C1 segment of cervical spinal cord (tissue), 14 donors: ENCODE measurements around the gene LRP8.
"Not testable (repeated sequence)": the region's sequence is repeated elsewhere in the genome, so short reads cannot be mapped to it uniquely, and the experiment has no call there.

Experiments used
- DNase-seq, 14 donors: peaks; one replicate each; lab custom pipeline; 2025; lab: John Stamatoyannopoulos, UW

Gene LRP8

GRCh38 chr1:53218201-53218600 is 109.7 kb downstream of the LRP8 start:
- no peak for DNase-seq

DNA sequence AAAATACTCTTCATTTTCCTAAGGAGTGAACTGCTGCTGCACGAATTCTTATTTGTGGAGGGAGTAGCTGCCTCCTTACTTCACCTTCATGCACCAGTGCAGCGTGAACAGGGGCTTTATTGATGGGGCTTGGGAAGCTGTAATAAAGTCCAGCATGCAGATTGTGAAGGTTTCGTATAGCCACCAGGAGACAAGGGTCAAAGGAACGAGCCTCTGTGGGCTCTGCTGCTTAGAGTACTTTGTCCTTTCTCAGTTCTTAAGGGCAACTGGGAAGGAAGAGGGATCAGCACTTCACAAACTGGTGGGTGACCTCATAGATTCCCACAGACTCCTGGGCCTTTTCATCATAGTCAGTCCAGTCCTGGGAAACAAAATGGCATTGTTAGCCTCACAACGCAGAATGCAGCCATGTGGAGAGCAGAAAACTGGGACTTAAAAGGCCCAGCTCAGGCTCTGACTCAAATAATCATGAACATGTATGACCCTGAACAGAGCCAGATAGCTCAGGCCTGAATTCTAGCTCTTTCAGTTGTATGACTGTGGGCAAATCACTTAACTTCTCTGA is 113.4 kb downstream of the LRP8 start:
- peak in 1 of 14 donors; percentile 14 for DNase-seq

GRCh38 chr1:53210954-53211353 is 116.9 kb downstream of the LRP8 start:
- no peak for DNase-seq

DNA sequence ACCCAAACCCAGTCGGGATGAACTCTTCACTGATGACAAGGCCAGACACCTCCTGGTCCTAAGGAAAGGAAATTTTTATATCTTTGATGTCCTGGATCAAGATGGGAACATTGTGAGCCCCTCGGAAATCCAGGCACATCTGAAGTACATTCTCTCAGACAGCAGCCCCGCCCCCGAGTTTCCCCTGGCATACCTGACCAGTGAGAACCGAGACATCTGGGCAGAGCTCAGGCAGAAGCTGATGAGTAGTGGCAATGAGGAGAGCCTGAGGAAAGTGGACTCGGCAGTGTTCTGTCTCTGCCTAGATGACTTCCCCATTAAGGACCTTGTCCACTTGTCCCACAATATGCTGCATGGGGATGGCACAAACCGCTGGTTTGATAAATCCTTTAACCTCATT is 117.5 kb downstream of the LRP8 start:
- DNase-seq = no peak

DNA sequence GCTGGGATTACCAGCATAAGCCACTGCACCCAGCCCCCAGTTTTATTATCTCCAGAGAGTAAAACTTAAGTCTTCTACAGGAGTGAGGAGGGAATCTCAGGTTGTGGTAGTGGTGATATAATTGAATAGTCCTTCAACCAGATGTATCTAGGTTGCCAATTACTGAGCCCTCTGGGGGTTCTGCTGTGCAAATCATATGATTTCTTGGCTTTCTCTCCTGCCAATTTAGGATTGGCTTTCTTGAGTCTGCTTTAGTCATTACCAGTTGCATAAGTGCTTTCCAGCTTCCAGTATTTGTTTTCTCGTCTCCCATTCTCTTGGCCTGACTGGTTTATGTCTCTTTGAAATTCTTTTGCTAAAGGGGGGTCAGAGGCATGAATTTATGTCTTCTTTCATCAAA is 120.1 kb downstream of the LRP8 start:
- no peak for DNase-seq

DNA sequence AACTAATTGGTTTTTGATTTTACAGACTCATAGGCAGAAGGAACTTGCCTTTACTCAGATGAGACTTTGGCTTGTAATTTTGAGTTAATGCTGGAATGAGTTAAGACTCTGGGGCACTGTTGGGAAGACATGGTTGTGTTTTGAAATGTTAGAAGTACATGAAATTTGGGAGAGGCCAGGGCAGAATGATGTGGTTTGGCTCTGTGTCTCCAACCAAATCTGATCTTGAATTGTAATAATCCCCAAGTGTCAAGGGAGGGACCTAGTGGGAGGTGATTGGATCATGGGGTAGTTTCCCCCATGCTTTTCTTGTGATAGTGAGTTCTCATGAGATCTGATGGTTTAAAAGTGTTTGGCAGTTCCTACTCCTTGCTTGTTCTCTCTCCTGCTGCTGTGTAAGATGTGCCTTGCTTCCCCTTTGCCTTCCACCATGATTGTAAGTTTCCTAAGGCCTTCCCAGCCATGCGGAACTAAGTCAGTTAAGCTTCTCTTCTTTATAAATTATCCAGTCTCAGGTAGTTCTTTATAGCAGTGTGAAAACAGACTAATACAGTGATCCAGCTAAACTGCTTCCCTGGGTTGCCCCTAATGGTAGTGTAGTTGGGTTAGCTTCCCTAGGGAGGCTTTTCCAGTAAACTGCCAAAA is 121.0 kb downstream of the LRP8 start:
- no peak for DNase-seq

DNA sequence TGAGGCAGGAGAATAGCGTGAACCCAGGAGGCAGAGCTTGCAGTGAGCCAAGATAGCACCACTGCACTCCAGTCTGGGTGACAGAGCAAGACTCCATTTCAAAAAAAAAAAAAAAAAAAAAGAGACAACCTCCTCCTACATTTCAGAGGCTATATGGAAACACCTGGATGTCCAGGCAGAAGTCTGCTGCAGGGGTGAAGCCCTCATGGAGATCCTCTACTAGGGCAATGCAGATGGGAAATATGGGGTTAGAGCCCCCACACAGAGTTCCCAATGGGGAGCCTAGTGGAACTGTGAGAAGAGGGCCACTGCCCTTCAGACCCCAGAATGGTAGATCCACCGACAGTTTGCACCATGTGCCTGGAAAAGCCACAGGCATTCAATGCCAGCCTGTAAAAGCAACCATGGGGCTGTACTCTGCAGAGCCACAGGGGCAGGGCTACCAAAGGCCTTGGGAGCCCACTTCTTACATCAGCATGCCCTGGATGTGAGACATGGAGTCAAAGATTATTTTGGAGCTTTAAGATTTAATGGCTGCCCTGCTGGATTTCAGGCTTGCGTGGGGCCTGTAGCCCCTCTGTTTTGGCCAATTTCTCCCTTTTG is 121.7 kb downstream of the LRP8 start:
- not testable (repeated sequence) for DNase-seq

DNA sequence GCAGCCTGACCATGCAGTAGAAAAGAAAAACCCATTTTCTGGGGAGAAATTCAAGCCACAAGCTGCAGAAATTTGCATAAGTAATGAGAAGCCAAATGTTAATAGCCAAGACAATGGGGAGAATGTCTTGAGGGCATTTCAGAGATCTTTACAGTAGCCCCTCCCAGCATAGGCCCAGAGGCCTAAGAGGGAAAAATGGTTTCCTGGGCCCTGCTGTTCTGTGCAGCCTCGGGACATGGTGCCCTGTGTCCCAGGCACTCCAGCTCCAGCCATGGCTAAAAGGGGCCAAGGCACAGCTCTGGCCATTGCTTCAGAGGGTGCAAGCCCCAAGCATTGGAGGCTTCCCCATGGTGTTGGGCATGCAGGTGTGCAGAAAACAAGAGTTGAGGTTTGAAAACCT is 122.4 kb downstream of the LRP8 start:
- DNase-seq = not testable (repeated sequence)

DNA sequence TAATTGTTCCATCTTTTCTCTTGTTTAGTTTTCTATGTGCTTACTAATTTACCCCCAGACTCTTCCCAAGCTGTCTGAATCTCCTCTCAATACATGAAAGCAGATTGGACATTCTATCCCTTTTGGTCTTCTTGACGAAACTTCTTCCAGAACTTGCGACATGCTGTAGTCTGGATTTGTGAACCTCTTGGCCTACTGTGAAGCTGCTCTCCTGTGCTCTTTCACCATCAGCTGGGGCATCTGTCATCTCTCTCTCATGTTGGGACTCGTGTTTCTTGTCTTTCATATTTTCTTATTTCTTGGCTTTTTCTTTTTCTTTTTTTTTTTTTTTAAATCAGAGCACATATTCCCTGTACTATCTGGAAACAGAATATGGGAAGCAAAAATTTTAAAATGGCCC is 124.4 kb downstream of the LRP8 start:
- DNase-seq = no peak

DNA sequence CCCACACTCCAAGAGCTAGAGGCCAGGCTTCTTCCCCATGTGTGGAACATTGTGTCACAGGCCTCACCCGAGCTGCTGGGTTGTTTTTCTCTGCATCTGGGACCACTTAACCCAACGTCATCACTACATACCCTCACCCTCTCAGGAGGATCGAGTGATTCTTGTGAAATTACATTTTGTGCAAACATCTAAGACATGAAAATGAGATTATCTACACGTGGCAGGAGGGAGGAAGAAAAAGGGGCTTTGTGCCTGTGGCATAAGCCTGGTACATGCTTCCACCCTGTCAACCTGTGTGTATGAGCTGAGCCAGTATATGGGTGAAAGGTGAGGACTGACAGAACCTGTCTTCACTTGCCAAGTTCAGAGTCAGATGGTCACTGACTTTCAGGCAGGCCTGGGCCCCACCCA is 129.6 kb downstream of the LRP8 start:
- no peak for DNase-seq

DNA sequence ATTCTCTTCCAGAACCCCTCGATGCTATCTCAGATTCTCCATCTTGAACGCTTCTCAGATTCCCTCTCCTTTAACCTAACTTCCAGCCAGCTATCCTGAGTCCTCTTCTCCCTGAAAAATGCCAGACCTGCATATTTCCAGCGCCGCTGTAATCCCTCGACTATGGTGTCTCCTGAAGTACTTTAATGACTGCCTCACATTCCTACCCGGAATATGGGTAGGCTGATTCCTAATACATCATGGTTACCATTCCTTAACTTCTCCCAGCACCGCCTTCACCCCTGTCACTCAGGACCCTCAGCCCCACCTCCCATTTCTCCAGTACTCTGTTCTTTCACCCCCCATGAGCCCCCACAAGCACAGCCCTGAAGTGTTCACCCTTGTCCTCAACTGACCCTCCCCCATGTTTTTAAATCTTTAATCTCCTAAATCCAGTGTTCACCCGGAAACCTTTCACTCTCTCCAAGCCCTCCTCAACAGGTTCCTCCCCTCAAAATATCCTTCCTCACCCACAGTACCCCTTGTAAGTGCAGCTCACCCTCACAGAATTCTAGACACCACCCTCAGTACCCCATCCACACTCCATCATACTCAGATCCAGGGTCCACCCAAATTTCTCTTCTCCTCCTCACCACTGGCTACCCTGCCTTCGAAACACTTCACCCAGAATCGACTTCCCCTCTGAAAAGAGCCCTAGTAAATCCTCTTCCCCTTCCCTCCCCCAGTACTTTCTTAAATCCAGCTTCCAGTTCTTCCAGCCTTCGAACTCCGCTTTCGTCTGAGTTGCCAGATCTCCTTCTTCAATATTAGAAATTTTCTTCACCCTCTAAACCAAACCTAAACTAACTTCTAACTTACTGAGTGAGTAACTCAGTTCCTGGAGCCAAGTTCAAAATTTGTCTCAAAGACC is 130.3 kb downstream of the LRP8 start:
- no peak for DNase-seq

GRCh38 chr1:53196485-53197290 is 131.2 kb downstream of the LRP8 start, which contains the start of gene CPT2:
TSS of gene CPT2 (plus strand) at chr1:53196824. CDS start at chr1:53196944, 120 bp downstream.
- peak in 13 of 14 donors; percentile 54 to 92 (median 80) for DNase-seq

DNA sequence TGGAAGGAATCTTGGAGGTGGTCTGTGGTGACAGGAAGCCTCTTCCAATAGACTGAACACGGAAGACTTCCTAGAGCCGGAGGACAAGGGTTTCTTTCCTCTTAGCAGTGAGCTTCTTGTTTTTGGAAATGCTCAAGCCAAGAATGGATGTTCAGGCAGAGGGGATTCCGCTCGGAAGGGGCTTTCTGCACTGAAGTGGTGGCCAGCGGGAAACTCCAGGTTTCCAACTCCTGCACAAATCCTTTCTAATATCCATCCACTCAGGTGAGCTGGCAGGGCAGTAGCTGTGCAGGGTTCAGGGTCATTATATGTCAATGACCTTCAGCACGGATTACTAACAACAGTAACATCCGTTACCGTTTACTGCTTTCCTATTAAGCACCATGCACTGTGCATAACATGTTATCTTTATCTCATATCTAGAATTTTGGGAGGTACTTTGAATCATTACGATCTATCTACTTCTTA is 131.8 kb downstream of the LRP8 start:
- DNase-seq = no peak

- DNase-seq = peak in 1 of 14 donors; percentile 37
These were observed 132.4 kb downstream of the LRP8 start for GRCh38 chr1:53195246-53196016.
